GM12891 (cell line): ENCODE results near the gene CBX5.

Source experiments
- PAX5 ChIP-seq: IDR thresholded peaks from 2 replicates; pipeline ENCODE4 v1.6.1; 2011; ENCODE audit warnings: low read length, moderate library complexity, mild to moderate bottlenecking; ENCODE audit not compliant: insufficient read depth, severe bottlenecking
- POLR2A ChIP-seq: IDR thresholded peaks from 2 replicates; pipeline ENCODE4 v1.6.1; 2011; ENCODE audit warnings: low read depth, low read length, control low read depth
- POLR2AphosphoS5 ChIP-seq: IDR thresholded peaks from 2 replicates; pipeline ENCODE4 v1.6.1; 2011; ENCODE audit warnings: low read depth, low read length, control low read depth
- TAF1 ChIP-seq: IDR thresholded peaks from 2 replicates; pipeline ENCODE4 v1.6.1; 2011; ENCODE audit warnings: low read depth, low read length, control low read depth

- TF ChIP-seq PAX5, result no peak
- no peak for TF ChIP-seq TAF1
- no peak for TF ChIP-seq POLR2A
- TF ChIP-seq POLR2AphosphoS5, result no peak
Measured at GRCh38 chr12:54273981-54274380, 5.9 kb downstream of the CBX5 start.
